Stimulated activated naive B cell treated with anti-CD40 and anti-IgM and Interleukin-4, amounts not matched to agents 10 μg/mL and 1 μg/mL and 100 μg/mL, for 72 hours (primary cell): Measurements from ENCODE around the gene LOXL1.

ENCODE experiments used
- ATAC-seq, 2 donors: fragments of 150-1000 bp; cut with Tn5 transposase; replicated peaks; 2 replicates each; pipeline ENCODE4 v1.10.0; 2021; ENCODE audit warnings: moderate library complexity in 1 of 2
- DNase-seq: peaks from one replicate; pipeline ENCODE4 v3.0.0; 2021
- H3K27ac Mint-ChIP-seq: one replicate; pipeline ENCODE4 v1.8.0; 2022; ENCODE audit warnings: mild to moderate bottlenecking, mixed read lengths
- H3K27me3 Mint-ChIP-seq, 2 donors: one replicate each; pipeline ENCODE4 v1.8.0; 2022; ENCODE audit warnings: mixed read lengths in 2 of 2
- H3K36me3 Mint-ChIP-seq, 2 donors: one replicate each; pipeline ENCODE4 v1.8.0; 2022; ENCODE audit warnings: mixed read lengths in 2 of 2, mild to moderate bottlenecking in 1 of 2
- H3K4me1 Mint-ChIP-seq, 2 donors: one replicate each; pipeline ENCODE4 v1.8.0; 2022; ENCODE audit warnings: mixed read lengths in 2 of 2, mild to moderate bottlenecking in 1 of 2
- H3K4me3 Mint-ChIP-seq, 2 donors: one replicate each; pipeline ENCODE4 v1.8.0; 2022; ENCODE audit warnings: mild to moderate bottlenecking in 2 of 2, mixed read lengths in 2 of 2, moderate library complexity in 1 of 2
- H3K9me3 Mint-ChIP-seq, 2 donors: one replicate each; pipeline ENCODE4 v1.8.0; 2022; ENCODE audit warnings: mixed read lengths in 2 of 2, mild to moderate bottlenecking in 1 of 2

The LOXL1 gene

GRCh38 chr15:73923156-73923487 is 3.1 kb upstream of the LOXL1 start:
- H3K4me1 Mint-ChIP-seq, result peaks cover 17 to 26% of the 10 kb centered on the region in 2 donors
- H3K27ac Mint-ChIP-seq, result no peak overlapping the region
- peaks cover 23 to 38% of the 10 kb centered on the region in 2 donors for H3K27me3 Mint-ChIP-seq
- peaks cover under 1% of the 10 kb centered on the region in 2 donors for H3K9me3 Mint-ChIP-seq
- DNase-seq (no peak), ATAC-seq (no peak)
- no peak overlapping the region for H3K4me3 Mint-ChIP-seq
- peaks cover under 1% of the 10 kb centered on the region in 2 donors for H3K36me3 Mint-ChIP-seq

- Mint-ChIP-seq H3K36me3 (no peaks in the 10 kb centered on the region), H3K27me3 (peaks cover 26 to 43% of the 10 kb centered on the region in 2 donors), H3K4me3 (no peak overlapping the region), H3K27ac (no peak overlapping the region), H3K9me3 (no peaks in the 10 kb centered on the region), H3K4me1 (peaks cover 20 to 29% of the 10 kb centered on the region in 2 donors)
- DNase-seq, result no peak
- ATAC-seq, result no peak
Observed at GRCh38 chr15:73923488-73924164, 2.6 kb upstream of the LOXL1 start.

GRCh38 chr15:73924171-73924921 is 1.9 kb upstream of the LOXL1 start:
- ATAC-seq (no peak), DNase-seq (no peak)
- Mint-ChIP-seq H3K9me3 (no peaks in the 10 kb centered on the region), H3K27ac (no peak overlapping the region), H3K4me3 (no peak overlapping the region), H3K27me3 (peaks cover 34 to 50% of the 10 kb centered on the region in 2 donors), H3K4me1 (peaks cover 20 to 29% of the 10 kb centered on the region in 2 donors), H3K36me3 (no peaks in the 10 kb centered on the region)

- Mint-ChIP-seq H3K9me3 (no peaks in the 10 kb centered on the region), H3K4me3 (no peak overlapping the region), H3K27me3 (peaks cover 45 to 64% of the 10 kb centered on the region in 2 donors), H3K4me1 (peaks cover 15 to 29% of the 10 kb centered on the region in 2 donors), H3K27ac (no peak overlapping the region), H3K36me3 (no peaks in the 10 kb centered on the region)
- ATAC-seq (no peak), DNase-seq (no peak)
Observed at GRCh38 chr15:73925848-73926218, 429 bp upstream of the LOXL1 start.

- H3K27ac Mint-ChIP-seq, result no peak overlapping the region
- peaks cover 54 to 75% of the 10 kb centered on the region in 2 donors for H3K27me3 Mint-ChIP-seq
- H3K9me3 Mint-ChIP-seq, result no peaks in the 10 kb centered on the region
- ATAC-seq (peak; percentile 27 to 35), DNase-seq (no peak)
- no peaks in the 10 kb centered on the region for H3K36me3 Mint-ChIP-seq
- peak overlapping the region; percentile 55 to 81 for H3K4me3 Mint-ChIP-seq
- H3K4me1 Mint-ChIP-seq, result peaks cover 17 to 29% of the 10 kb centered on the region in 2 donors
Observed at GRCh38 chr15:73927003-73927475, 777 bp downstream of the LOXL1 start.

- Mint-ChIP-seq H3K4me1 (peaks cover 17 to 29% of the 10 kb centered on the region in 2 donors), H3K4me3 (peak overlapping the region; percentile 81), H3K27ac (peak overlapping the region; percentile 70), H3K9me3 (no peaks in the 10 kb centered on the region), H3K36me3 (no peaks in the 10 kb centered on the region), H3K27me3 (peaks cover 54 to 75% of the 10 kb centered on the region in 2 donors)
- ATAC-seq (peak; percentile 82 to 89), DNase-seq (peak; percentile 50)
Observed at GRCh38 chr15:73927476-73928240, 1.4 kb downstream of the LOXL1 start.

GRCh38 chr15:73928241-73928579 is 1.9 kb downstream of the LOXL1 start:
- DNase-seq (no peak), ATAC-seq (no peak)
- H3K4me1 Mint-ChIP-seq, result peaks cover 17 to 29% of the 10 kb centered on the region in 2 donors
- no peaks in the 10 kb centered on the region for H3K9me3 Mint-ChIP-seq
- no peaks in the 10 kb centered on the region for H3K36me3 Mint-ChIP-seq
- H3K4me3 Mint-ChIP-seq, result peak overlapping the region; percentile 81
- H3K27ac Mint-ChIP-seq, result no peak overlapping the region
- H3K27me3 Mint-ChIP-seq, result peaks cover 52 to 72% of the 10 kb centered on the region in 2 donors

GRCh38 chr15:73928971-73929627 is 2.8 kb downstream of the LOXL1 start:
- DNase-seq, result no peak
- Mint-ChIP-seq H3K4me1 (peaks cover 14 to 23% of the 10 kb centered on the region in 2 donors), H3K4me3 (peak overlapping the region in 1 of 2 donors; percentile 50), H3K27me3 (peaks cover 50 to 64% of the 10 kb centered on the region in 2 donors), H3K36me3 (no peaks in the 10 kb centered on the region), H3K27ac (no peak overlapping the region), H3K9me3 (no peaks in the 10 kb centered on the region)
- no peak for ATAC-seq

- Mint-ChIP-seq H3K27me3 (peaks cover 51 to 53% of the 10 kb centered on the region in 2 donors), H3K4me3 (no peak overlapping the region)
Observed at GRCh38 chr15:73930371-73930770, 4.1 kb downstream of the LOXL1 start.

GRCh38 chr15:73930790-73931281 is 4.6 kb downstream of the LOXL1 start:
- ATAC-seq (no peak), DNase-seq (no peak)
- no peaks in the 10 kb centered on the region for H3K9me3 Mint-ChIP-seq
- peaks cover 48 to 50% of the 10 kb centered on the region in 2 donors for H3K27me3 Mint-ChIP-seq
- H3K4me3 Mint-ChIP-seq, result no peak overlapping the region
- H3K4me1 Mint-ChIP-seq, result peaks cover 7 to 10% of the 10 kb centered on the region in 2 donors
- H3K36me3 Mint-ChIP-seq, result no peaks in the 10 kb centered on the region
- H3K27ac Mint-ChIP-seq, result no peak overlapping the region

More at GRCh38 chr15:73930371-73930770, 4.1 kb downstream of the LOXL1 start:
- ATAC-seq (no peak), DNase-seq (no peak)
- Mint-ChIP-seq H3K36me3 (no peaks in the 10 kb centered on the region), H3K27ac (no peak overlapping the region), H3K9me3 (no peaks in the 10 kb centered on the region), H3K4me1 (peaks cover 8 to 13% of the 10 kb centered on the region in 2 donors)

GRCh38 chr15:73931441-73931840 is 5.2 kb downstream of the LOXL1 start:
- no peaks in the 10 kb centered on the region for H3K9me3 Mint-ChIP-seq
- H3K4me1 Mint-ChIP-seq, result peaks cover 7 to 8% of the 10 kb centered on the region in 2 donors
- no peak overlapping the region for H3K4me3 Mint-ChIP-seq
- H3K27ac Mint-ChIP-seq, result no peak overlapping the region
- no peaks in the 10 kb centered on the region for H3K36me3 Mint-ChIP-seq
- peaks cover 42 to 48% of the 10 kb centered on the region in 2 donors for H3K27me3 Mint-ChIP-seq
- ATAC-seq, result no peak
- no peak for DNase-seq

- H3K4me3 Mint-ChIP-seq, result no peak overlapping the region
- ATAC-seq (no peak), DNase-seq (no peak)
- peaks cover 41 to 48% of the 10 kb centered on the region in 2 donors for H3K27me3 Mint-ChIP-seq
- no peaks in the 10 kb centered on the region for H3K9me3 Mint-ChIP-seq
- H3K4me1 Mint-ChIP-seq, result peaks cover 7 to 8% of the 10 kb centered on the region in 2 donors
- H3K27ac Mint-ChIP-seq, result no peak overlapping the region
- no peaks in the 10 kb centered on the region for H3K36me3 Mint-ChIP-seq
Observed at GRCh38 chr15:73932381-73933191, 6.3 kb downstream of the LOXL1 start.

- ATAC-seq (no peak), DNase-seq (no peak)
- peaks cover 26 to 35% of the 10 kb centered on the region in 2 donors for H3K27me3 Mint-ChIP-seq
- H3K9me3 Mint-ChIP-seq, result no peaks in the 10 kb centered on the region
- H3K36me3 Mint-ChIP-seq, result no peaks in the 10 kb centered on the region
- H3K4me3 Mint-ChIP-seq, result no peak overlapping the region
- H3K27ac Mint-ChIP-seq, result no peak overlapping the region
- peaks cover 0 to 2% of the 10 kb centered on the region in 2 donors for H3K4me1 Mint-ChIP-seq
Observed at GRCh38 chr15:73934281-73934680, 8.0 kb downstream of the LOXL1 start.
